OCI-LY7 (cell line): ENCODE data around the gene DNASE1. TPM values are rescaled to one million over a fixed set of nuclear protein-coding genes. Genes with fewer than 3 reads are reported as not detected.

Source experiments
- BruUV-seq: library from RNA; stranded (reverse); fragments of 400-500 nt; replicated peaks from 2 replicates; lab custom pipeline; 2021; lab: Mats Ljungman, UMichigan
- CTCF ChIA-PET: fragments of 300-600 bp; sonication (Branson Sonifier 250); formaldehyde crosslinking; loops from one replicate; lab custom pipeline; 2022; ENCODE audit warnings: antibody characterized with exemption; ENCODE audit not compliant: unreplicated experiment; lab: Charles Lee
- POLR2A ChIA-PET: fragments of 300-600 bp; sonication (Branson Sonifier 250); formaldehyde crosslinking; loops from one replicate; lab custom pipeline; 2022; ENCODE audit warnings: antibody characterized with exemption; lab: Charles Lee
- DNase-seq: peaks from one replicate; pipeline ENCODE4 v3.0.0-alpha.2; 2015; ENCODE audit warnings: low spot score
- H2AFZ ChIP-seq: fragments of 200-600 bp; sonication (generic), shearing (Covaris generic); 2 replicates; pipeline ENCODE4 v1.6.1; 2014; ENCODE audit warnings: mild to moderate bottlenecking, antibody characterized with exemption, low read length, moderate library complexity
- H3K27ac ChIP-seq: fragments of 200-600 bp; sonication (generic); 2 replicates; pipeline ENCODE4 v1.5.1; 2014; ENCODE audit warnings: mixed run types, low read depth, mild to moderate bottlenecking, moderate library complexity, low read length, inconsistent platforms; ENCODE audit not compliant: poor library complexity, severe bottlenecking
- H3K36me3 ChIP-seq: fragments of 200-600 bp; sonication (generic); 2 replicates; pipeline ENCODE4 v1.6.1; 2014; ENCODE audit warnings: mild to moderate bottlenecking, antibody characterized with exemption, low read length, moderate library complexity, mixed read lengths; ENCODE audit not compliant: insufficient read depth
- H3K4me1 ChIP-seq: fragments of 200-600 bp; sonication (generic); 2 replicates; pipeline ENCODE4 v1.5.1; 2014; ENCODE audit warnings: mild to moderate bottlenecking, low read length; ENCODE audit not compliant: insufficient read depth, poor library complexity, severe bottlenecking
- H3K4me2 ChIP-seq: fragments of 200-600 bp; sonication (generic); 2 replicates; pipeline ENCODE4 v1.6.1; 2014; ENCODE audit warnings: mild to moderate bottlenecking, low read length
- H3K4me3 ChIP-seq: fragments of 200-600 bp; sonication (generic); 2 replicates; pipeline ENCODE4 v1.5.1; 2014; ENCODE audit warnings: mild to moderate bottlenecking, low read depth, low read length; ENCODE audit not compliant: poor library complexity, severe bottlenecking
- H3K79me2 ChIP-seq: fragments of 200-600 bp; sonication (generic); 2 replicates; pipeline ENCODE4 v1.6.1; 2016; ENCODE audit warnings: low read depth, mild to moderate bottlenecking, low read length, moderate library complexity, mixed read lengths; ENCODE audit not compliant: insufficient read depth
- H3K9me2 ChIP-seq: fragments of 200-600 bp; sonication (generic); 2 replicates; pipeline ENCODE4 v1.6.1; 2016; ENCODE audit warnings: mild to moderate bottlenecking, low read length, mixed read lengths; ENCODE audit not compliant: insufficient read depth
- H3K9me3 ChIP-seq: fragments of 200-600 bp; sonication (generic); 2 replicates; pipeline ENCODE4 v1.6.1; 2014; ENCODE audit warnings: mild to moderate bottlenecking, mixed run types, low read length, mixed read lengths
- H4K20me1 ChIP-seq: fragments of 200-600 bp; sonication (generic); 2 replicates; pipeline ENCODE4 v1.6.1; 2014; ENCODE audit warnings: mild to moderate bottlenecking, antibody characterized with exemption, low read length, moderate library complexity, mixed read lengths; ENCODE audit not compliant: insufficient read depth
- CTCF ChIP-seq: fragments of 200-600 bp; sonication (generic); conservative IDR thresholded peaks from 2 replicates; pipeline ENCODE4 v1.5.1; 2014; ENCODE audit warnings: mild to moderate bottlenecking, antibody characterized with exemption, low read length, moderate library complexity, mixed read lengths
- EZH2phosphoT487 ChIP-seq: fragments of 200-600 bp; sonication (generic); IDR thresholded peaks from 2 replicates; pipeline ENCODE4 v1.6.1; 2018; ENCODE audit warnings: low read depth, borderline replicate concordance, mild to moderate bottlenecking, mixed run types, antibody characterized with exemption, low read length, moderate library complexity, mixed read lengths
- intact Hi-C: fragments of 100-400 bp; cut with micrococcal nuclease; formaldehyde crosslinking; loops from one replicate; pipeline ENCODE4 v1.10.0; 2022; ENCODE audit not compliant: unreplicated experiment
- total RNA-seq, 2 experiments: library from RNA; depleted of rRNA in 1 of 2; stranded (reverse); fragments of >200 nt in 1 of 2; shearing (Covaris generic) in 1 of 2; gene quantifications; 2 replicates each; pipeline ENCODE4 v1.2.3, GENCODE V29; 2014 to 2022

The DNASE1 gene
- total RNA-seq, 2 experiments from 2014 or later: 45.5 to 84.8 TPM

- Histone ChIP-seq H3K9me2 (no peaks in the 10 kb centered on the region), H3K36me3 (0 out of 2 replicates have a peak, but pooled peaks cover 3% of the 10 kb centered on the region), H3K4me1 (peaks cover 79% of the 10 kb centered on the region), H3K4me3 (peak overlapping the region; percentile 36), H3K9me3 (no peaks in the 10 kb centered on the region), H3K27ac (peak overlapping the region; percentile 94), H4K20me1 (no peaks in the 10 kb centered on the region), H2AFZ (peak overlapping the region; percentile 53; the same call in 1 of the 2 replicates), H3K79me2 (peaks cover 60% of the 10 kb centered on the region), H3K4me2 (peak overlapping the region; percentile 96)
- intact Hi-C loops: loop anchor here (1.0 to 10.0 kb wide), 3 partner anchors 11 to 471 kb away; partner anchors contain the start of gene DNASE1
- POLR2A ChIA-PET: interaction anchor here (0.6 to 2.0 kb wide), 10 partner anchors 11 to 507 kb away, joined by 3 to 13 read pairs (median 4); no protein-coding TSS in a partner anchor
- BruUV-seq: no TSS peak
- peak; percentile 79 for DNase-seq
- peak; percentile 77 for TF ChIP-seq CTCF
- TF ChIP-seq EZH2phosphoT487: no peak
- CTCF ChIA-PET: no interaction called here
Measured at GRCh38 chr16:3625911-3626732, 28.4 kb upstream of the DNASE1 start.

GRCh38 chr16:3637371-3637923, 17.0 kb upstream of the DNASE1 start:
- Histone ChIP-seq H2AFZ (peak overlapping the region; percentile 88), H3K9me3 (no peaks in the 10 kb centered on the region), H4K20me1 (no peaks in the 10 kb centered on the region), H3K79me2 (peaks cover 42% of the 10 kb centered on the region; the same call in 1 of the 2 replicates), H3K4me2 (peak overlapping the region; percentile 59), H3K27ac (peak overlapping the region; percentile 68), H3K4me3 (peak overlapping the region; percentile 14), H3K36me3 (peaks cover 19% of the 10 kb centered on the region; the same call in 1 of the 2 replicates), H3K9me2 (no peaks in the 10 kb centered on the region), H3K4me1 (peaks cover 20% of the 10 kb centered on the region)
- intact Hi-C loops: loop anchor here (1.0 kb wide), 1 partner anchor 11 kb away; no protein-coding TSS in a partner anchor
- TF ChIP-seq EZH2phosphoT487 (no peak), CTCF (no peak)
- CTCF ChIA-PET: no interaction called here
- POLR2A ChIA-PET: interaction anchor here (0.6 to 2.8 kb wide), 5 partner anchors 11 to 558 kb away, joined by 3 to 13 read pairs (median 3); no protein-coding TSS in a partner anchor
- peak; percentile 75 for DNase-seq
- BruUV-seq: TSS peak; percentile 60
